OCI-LY7 (cell line): ENCODE results near the gene RAB6A. TPM values are rescaled to one million over a fixed set of nuclear protein-coding genes. Genes with fewer than 3 reads are reported as not detected.
A peak's percentile ranks its signal among the peaks of the same experiment; 100 is the strongest.

Source experiments
- BruUV-seq: library from RNA; stranded (reverse); fragments of 400-500 nt; replicated peaks from 2 replicates; lab custom pipeline; 2021; lab: Mats Ljungman, UMichigan
- CTCF ChIA-PET: fragments of 300-600 bp; sonication (Branson Sonifier 250); formaldehyde crosslinking; loops from one replicate; lab custom pipeline; 2022; ENCODE audit warnings: antibody characterized with exemption; ENCODE audit not compliant: unreplicated experiment; lab: Charles Lee
- POLR2A ChIA-PET: fragments of 300-600 bp; sonication (Branson Sonifier 250); formaldehyde crosslinking; loops from one replicate; lab custom pipeline; 2022; ENCODE audit warnings: antibody characterized with exemption; lab: Charles Lee
- DNase-seq: peaks from one replicate; pipeline ENCODE4 v3.0.0-alpha.2; 2015; ENCODE audit warnings: low spot score
- H2AFZ ChIP-seq: fragments of 200-600 bp; sonication (generic), shearing (Covaris generic); 2 replicates; pipeline ENCODE4 v1.6.1; 2014; ENCODE audit warnings: mild to moderate bottlenecking, antibody characterized with exemption, low read length, moderate library complexity
- H3K27ac ChIP-seq: fragments of 200-600 bp; sonication (generic); 2 replicates; pipeline ENCODE4 v1.5.1; 2014; ENCODE audit warnings: mixed run types, low read depth, mild to moderate bottlenecking, moderate library complexity, low read length, inconsistent platforms; ENCODE audit not compliant: poor library complexity, severe bottlenecking
- H3K36me3 ChIP-seq: fragments of 200-600 bp; sonication (generic); 2 replicates; pipeline ENCODE4 v1.6.1; 2014; ENCODE audit warnings: mild to moderate bottlenecking, antibody characterized with exemption, low read length, moderate library complexity, mixed read lengths; ENCODE audit not compliant: insufficient read depth
- H3K4me1 ChIP-seq: fragments of 200-600 bp; sonication (generic); 2 replicates; pipeline ENCODE4 v1.5.1; 2014; ENCODE audit warnings: mild to moderate bottlenecking, low read length; ENCODE audit not compliant: insufficient read depth, poor library complexity, severe bottlenecking
- H3K4me2 ChIP-seq: fragments of 200-600 bp; sonication (generic); 2 replicates; pipeline ENCODE4 v1.6.1; 2014; ENCODE audit warnings: mild to moderate bottlenecking, low read length
- H3K4me3 ChIP-seq: fragments of 200-600 bp; sonication (generic); 2 replicates; pipeline ENCODE4 v1.5.1; 2014; ENCODE audit warnings: mild to moderate bottlenecking, low read depth, low read length; ENCODE audit not compliant: poor library complexity, severe bottlenecking
- H3K79me2 ChIP-seq: fragments of 200-600 bp; sonication (generic); 2 replicates; pipeline ENCODE4 v1.6.1; 2016; ENCODE audit warnings: low read depth, mild to moderate bottlenecking, low read length, moderate library complexity, mixed read lengths; ENCODE audit not compliant: insufficient read depth
- H3K9me2 ChIP-seq: fragments of 200-600 bp; sonication (generic); 2 replicates; pipeline ENCODE4 v1.6.1; 2016; ENCODE audit warnings: mild to moderate bottlenecking, low read length, mixed read lengths; ENCODE audit not compliant: insufficient read depth
- H3K9me3 ChIP-seq: fragments of 200-600 bp; sonication (generic); 2 replicates; pipeline ENCODE4 v1.6.1; 2014; ENCODE audit warnings: mild to moderate bottlenecking, mixed run types, low read length, mixed read lengths
- H4K20me1 ChIP-seq: fragments of 200-600 bp; sonication (generic); 2 replicates; pipeline ENCODE4 v1.6.1; 2014; ENCODE audit warnings: mild to moderate bottlenecking, antibody characterized with exemption, low read length, moderate library complexity, mixed read lengths; ENCODE audit not compliant: insufficient read depth
- CTCF ChIP-seq: fragments of 200-600 bp; sonication (generic); conservative IDR thresholded peaks from 2 replicates; pipeline ENCODE4 v1.5.1; 2014; ENCODE audit warnings: mild to moderate bottlenecking, antibody characterized with exemption, low read length, moderate library complexity, mixed read lengths
- EZH2phosphoT487 ChIP-seq: fragments of 200-600 bp; sonication (generic); IDR thresholded peaks from 2 replicates; pipeline ENCODE4 v1.6.1; 2018; ENCODE audit warnings: low read depth, borderline replicate concordance, mild to moderate bottlenecking, mixed run types, antibody characterized with exemption, low read length, moderate library complexity, mixed read lengths
- intact Hi-C: fragments of 100-400 bp; cut with micrococcal nuclease; formaldehyde crosslinking; loops from one replicate; pipeline ENCODE4 v1.10.0; 2022; ENCODE audit not compliant: unreplicated experiment
- total RNA-seq, 2 experiments: library from RNA; depleted of rRNA in 1 of 2; stranded (reverse); fragments of >200 nt in 1 of 2; shearing (Covaris generic) in 1 of 2; gene quantifications; 2 replicates each; pipeline ENCODE4 v1.2.3, GENCODE V29; 2014 to 2022

Gene RAB6A
- total RNA-seq, 2 experiments from 2014 or later, result 46.5 to 72.9 TPM

GRCh38 chr11:73761403-73761945 is 600 bp upstream of the RAB6A start:
- Histone ChIP-seq H3K4me1 (peaks cover 22% of the 10 kb centered on the region), H3K4me2 (peak overlapping the region; percentile 57), H3K4me3 (peak overlapping the region; percentile 86), H4K20me1 (peaks cover 14% of the 10 kb centered on the region; the same call in 1 of the 2 replicates), H3K27ac (no peak overlapping the region), H3K79me2 (peaks cover 36% of the 10 kb centered on the region), H3K36me3 (peaks cover 6% of the 10 kb centered on the region; the same call in 1 of the 2 replicates), H2AFZ (peak overlapping the region; percentile 88), H3K9me3 (no peaks in the 10 kb centered on the region), H3K9me2 (no peaks in the 10 kb centered on the region)
- intact Hi-C loops, result loop anchor here (1.0 kb wide), 3 partner anchors 18 to 115 kb away; partner anchors contain the start of genes COA4, MRPL48 and PAAF1
- BruUV-seq, result no TSS peak
- CTCF ChIA-PET, result interaction anchor here (0.6 to 1.4 kb wide), 2 partner anchors 18 to 24 kb away, joined by 3 read pairs; no protein-coding TSS in a partner anchor
- no peak for DNase-seq
- peak; percentile 11; the same call in 1 of the 2 replicates for TF ChIP-seq CTCF
- TF ChIP-seq EZH2phosphoT487, result no peak
- POLR2A ChIA-PET, result interaction anchor here (0.6 to 5.4 kb wide), 7 partner anchors 13 to 123 kb away, joined by 3 to 52 read pairs (median 5); partner anchors contain the start of gene MRPL48

DNA sequence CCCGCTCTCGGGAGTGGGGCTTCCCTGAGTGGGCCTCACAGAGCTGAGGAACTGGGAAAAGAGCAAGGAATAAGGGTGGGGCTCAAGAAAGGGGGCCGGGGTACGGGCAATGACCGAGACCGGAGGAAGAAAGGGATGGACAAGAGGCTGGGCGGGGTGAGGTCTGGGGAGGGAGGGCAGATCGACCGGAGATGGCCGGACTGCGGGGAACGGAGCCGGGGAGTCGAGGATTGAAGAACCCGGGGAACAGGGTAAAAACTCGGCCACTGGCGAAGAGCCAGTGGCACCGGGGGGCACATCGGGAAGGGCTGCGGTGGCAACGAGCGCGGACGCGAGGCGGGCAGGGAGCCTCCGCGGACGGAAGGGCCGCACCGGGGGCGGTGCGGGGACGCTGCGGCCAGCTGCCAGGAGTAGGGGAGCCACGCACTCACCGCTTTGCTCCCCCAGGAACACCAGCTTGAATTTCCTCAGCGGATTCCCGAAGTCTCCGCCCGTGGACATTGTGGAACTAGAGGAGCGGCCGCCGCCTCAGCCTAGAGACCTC is 667 bp downstream of the RAB6A start:
- POLR2A ChIA-PET, result interaction anchor here (0.6 to 5.4 kb wide), 6 partner anchors 12 to 1061 kb away, joined by 3 to 52 read pairs (median 6); partner anchors contain the start of gene MRPL48
- TF ChIP-seq EZH2phosphoT487, result no peak
- TF ChIP-seq CTCF, result no peak
- H3K27ac ChIP-seq, result peak overlapping the region; percentile 34

More for the DNA sequence above, 667 bp downstream of the RAB6A start:
- DNase-seq, result peak; percentile 23
- Histone ChIP-seq H3K9me3 (no peaks in the 10 kb centered on the region), H3K4me3 (peak overlapping the region; percentile 86), H3K9me2 (no peaks in the 10 kb centered on the region), H2AFZ (peak overlapping the region; percentile 21; the same call in 1 of the 2 replicates), H3K36me3 (peaks cover 6% of the 10 kb centered on the region; the same call in 1 of the 2 replicates), H4K20me1 (peaks cover 14% of the 10 kb centered on the region; the same call in 1 of the 2 replicates), H3K4me2 (peak overlapping the region; percentile 81), H3K4me1 (peaks cover 22% of the 10 kb centered on the region), H3K79me2 (peaks cover 38% of the 10 kb centered on the region)
- no TSS peak for BruUV-seq
- intact Hi-C loops, result no loop called here
- CTCF ChIA-PET, result no interaction called here
